ENCODE results near the gene TMEM141.
"Not testable (repeated sequence)": the region's sequence is repeated elsewhere in the genome, so short reads cannot be mapped to it uniquely, and the experiment has no call there.

DNA sequence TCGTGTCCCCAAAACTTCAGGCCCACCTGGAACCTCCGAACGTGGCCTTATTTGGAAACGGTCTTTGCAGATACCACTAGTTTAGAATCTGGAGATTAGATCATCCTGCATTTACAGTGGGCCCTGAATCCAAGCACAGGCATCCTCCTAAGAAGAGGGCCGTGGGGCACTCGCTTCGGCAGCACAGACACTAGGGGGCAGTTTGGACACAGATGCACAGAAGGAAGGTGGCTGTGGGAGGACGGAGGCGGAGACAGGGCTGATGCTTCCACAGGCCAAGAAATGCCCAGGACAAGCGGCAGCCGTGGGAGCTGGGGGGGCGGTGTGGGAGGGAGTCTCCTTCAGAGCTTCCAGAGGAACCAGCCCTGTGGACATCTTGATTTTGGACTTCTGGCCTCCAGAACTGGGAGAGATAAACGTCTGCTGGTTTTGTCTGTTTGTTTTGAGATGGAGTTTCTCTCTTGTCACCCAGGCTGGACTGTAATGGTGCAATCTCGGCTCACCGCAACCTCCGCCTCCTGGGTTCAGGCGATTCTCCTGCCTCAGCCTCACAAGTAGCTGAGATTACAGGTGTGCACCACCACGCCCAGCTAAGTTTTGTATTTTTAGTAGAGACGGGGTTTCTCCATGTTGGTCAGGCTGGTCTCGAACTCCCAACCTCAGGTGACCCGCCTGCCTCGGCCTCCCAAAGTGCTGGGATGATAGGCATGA, 30.2 kb upstream of the TMEM141 start:
- TF ChIP-seq, protein P1, sequence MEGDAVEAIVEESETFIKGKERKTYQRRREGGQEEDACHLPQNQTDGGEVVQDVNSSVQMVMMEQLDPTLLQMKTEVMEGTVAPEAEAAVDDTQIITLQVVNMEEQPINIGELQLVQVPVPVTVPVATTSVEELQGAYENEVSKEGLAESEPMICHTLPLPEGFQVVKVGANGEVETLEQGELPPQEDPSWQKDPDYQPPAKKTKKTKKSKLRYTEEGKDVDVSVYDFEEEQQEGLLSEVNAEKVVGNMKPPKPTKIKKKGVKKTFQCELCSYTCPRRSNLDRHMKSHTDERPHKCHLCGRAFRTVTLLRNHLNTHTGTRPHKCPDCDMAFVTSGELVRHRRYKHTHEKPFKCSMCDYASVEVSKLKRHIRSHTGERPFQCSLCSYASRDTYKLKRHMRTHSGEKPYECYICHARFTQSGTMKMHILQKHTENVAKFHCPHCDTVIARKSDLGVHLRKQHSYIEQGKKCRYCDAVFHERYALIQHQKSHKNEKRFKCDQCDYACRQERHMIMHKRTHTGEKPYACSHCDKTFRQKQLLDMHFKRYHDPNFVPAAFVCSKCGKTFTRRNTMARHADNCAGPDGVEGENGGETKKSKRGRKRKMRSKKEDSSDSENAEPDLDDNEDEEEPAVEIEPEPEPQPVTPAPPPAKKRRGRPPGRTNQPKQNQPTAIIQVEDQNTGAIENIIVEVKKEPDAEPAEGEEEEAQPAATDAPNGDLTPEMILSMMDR (conservative IDR thresholded peaks at IDR 0.05) = peak; percentile 87
- TF ChIP-seq ZFX (IDR thresholded peaks at IDR 0.05) = not testable (repeated sequence)
